ENCODE measurements around the gene CYFIP2.

DNA sequence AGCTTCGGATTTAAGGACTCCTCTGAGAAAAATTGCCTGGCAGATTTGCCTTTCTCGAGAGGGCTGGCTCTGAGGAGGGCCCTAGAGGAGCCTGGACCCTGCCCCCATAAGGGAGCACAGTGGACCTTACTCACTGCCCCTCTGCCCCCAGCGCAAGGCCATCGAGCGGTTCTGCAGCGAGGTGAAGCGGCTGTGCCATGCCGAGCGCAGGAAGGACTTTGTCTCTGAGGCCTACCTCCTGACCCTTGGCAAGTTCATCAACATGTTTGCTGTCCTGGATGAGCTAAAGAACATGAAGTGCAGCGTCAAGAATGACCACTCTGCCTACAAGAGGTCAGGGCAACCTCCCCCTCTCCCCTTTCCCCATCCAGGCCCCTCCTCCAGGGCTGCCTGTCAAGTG is 34.6 kb downstream of the CYFIP2 start:
- TF ChIP-seq, protein P1, sequence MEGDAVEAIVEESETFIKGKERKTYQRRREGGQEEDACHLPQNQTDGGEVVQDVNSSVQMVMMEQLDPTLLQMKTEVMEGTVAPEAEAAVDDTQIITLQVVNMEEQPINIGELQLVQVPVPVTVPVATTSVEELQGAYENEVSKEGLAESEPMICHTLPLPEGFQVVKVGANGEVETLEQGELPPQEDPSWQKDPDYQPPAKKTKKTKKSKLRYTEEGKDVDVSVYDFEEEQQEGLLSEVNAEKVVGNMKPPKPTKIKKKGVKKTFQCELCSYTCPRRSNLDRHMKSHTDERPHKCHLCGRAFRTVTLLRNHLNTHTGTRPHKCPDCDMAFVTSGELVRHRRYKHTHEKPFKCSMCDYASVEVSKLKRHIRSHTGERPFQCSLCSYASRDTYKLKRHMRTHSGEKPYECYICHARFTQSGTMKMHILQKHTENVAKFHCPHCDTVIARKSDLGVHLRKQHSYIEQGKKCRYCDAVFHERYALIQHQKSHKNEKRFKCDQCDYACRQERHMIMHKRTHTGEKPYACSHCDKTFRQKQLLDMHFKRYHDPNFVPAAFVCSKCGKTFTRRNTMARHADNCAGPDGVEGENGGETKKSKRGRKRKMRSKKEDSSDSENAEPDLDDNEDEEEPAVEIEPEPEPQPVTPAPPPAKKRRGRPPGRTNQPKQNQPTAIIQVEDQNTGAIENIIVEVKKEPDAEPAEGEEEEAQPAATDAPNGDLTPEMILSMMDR (IDR thresholded peaks at IDR 0.05; ENCODE audit: insufficient read depth, low read depth, low read length), result no peak
- no peak for TF ChIP-seq EZH2 (IDR thresholded peaks at IDR 0.05; ENCODE audit: insufficient read depth, low read length)
